ENCODE results near the gene ZNF57.
"Not testable (repeated sequence)": the region's sequence is repeated elsewhere in the genome, so short reads cannot be mapped to it uniquely, and the experiment has no call there.

The ZNF57 gene

GRCh38 chr19:2900296-2901252 is at the start of gene ZNF57:
Gene ZNF57 (plus strand): TSS chr19:2900928. CDS start chr19:2901046, 118 bp downstream.
- DNase-seq: peak; percentile 100

GRCh38 chr19:2852598-2852997 is 48.1 kb upstream of the ZNF57 start:
- DNase-seq: no peak

- DNase-seq: no peak
These were observed 47.6 kb upstream of the ZNF57 start for GRCh38 chr19:2853015-2853606.

GRCh38 chr19:2854849-2855248 is 45.9 kb upstream of the ZNF57 start:
- DNase-seq: no peak

- no peak for DNase-seq
These were observed 44.2 kb upstream of the ZNF57 start for GRCh38 chr19:2856457-2857050.

- DNase-seq: no peak
These were observed 41.9 kb upstream of the ZNF57 start for GRCh38 chr19:2858864-2859263.

GRCh38 chr19:2863816-2864215 is 36.9 kb upstream of the ZNF57 start:
- DNase-seq: no peak

GRCh38 chr19:2865334-2866100 is 35.2 kb upstream of the ZNF57 start:
- no peak for DNase-seq

- DNase-seq: no peak
These were observed 34.2 kb upstream of the ZNF57 start for GRCh38 chr19:2866495-2867024.

- DNase-seq: no peak
These were observed 33.4 kb upstream of the ZNF57 start, which contains the start of gene ZNF556 for GRCh38 chr19:2867025-2867991. Gene ZNF556 (plus strand): TSS chr19:2867335. CDS start chr19:2867422, 87 bp downstream.

- no peak for DNase-seq
These were observed 31.1 kb upstream of the ZNF57 start for GRCh38 chr19:2869618-2870017.

GRCh38 chr19:2872175-2872574 is 28.6 kb upstream of the ZNF57 start:
- DNase-seq: not testable (repeated sequence)

- DNase-seq: no peak
These were observed 23.1 kb upstream of the ZNF57 start for GRCh38 chr19:2877398-2878331.

- no peak for DNase-seq
These were observed 16.9 kb upstream of the ZNF57 start for GRCh38 chr19:2883686-2884439.

GRCh38 chr19:2885736-2886135 is 15.0 kb upstream of the ZNF57 start:
- no peak for DNase-seq

GRCh38 chr19:2887391-2887914 is 13.3 kb upstream of the ZNF57 start:
- DNase-seq: no peak

GRCh38 chr19:2888731-2889224 is 11.9 kb upstream of the ZNF57 start:
- DNase-seq: peak; percentile 46

- DNase-seq: not testable (repeated sequence)
These were observed 10.2 kb upstream of the ZNF57 start for GRCh38 chr19:2890531-2890930.

GRCh38 chr19:2896694-2897093 is 4.0 kb upstream of the ZNF57 start:
- DNase-seq: no peak
